Measurements from ENCODE around the gene RAD51D.

- TF ChIP-seq POLR2A (IDR thresholded peaks at IDR 0.05; ENCODE audit: low read depth, low read length) (no peak), GATA2 (IDR thresholded peaks at IDR 0.05; ENCODE audit: insufficient read depth, insufficient read length, low read depth, low read length) (no peak), CTCF (IDR thresholded peaks at IDR 0.05; ENCODE audit: extremely low read depth in 1 of 2, insufficient read depth in 1 of 2, low read depth in 1 of 2, low read length in 2 of 2) (no peak)
These were observed 40.3 kb upstream of the RAD51D start for GRCh38 chr17:35159940-35160339.

All from endothelial cell of umbilical vein (primary cell).